B cell (primary cell): ENCODE measurements around the gene C11orf21. TPM values are rescaled to one million over a fixed set of nuclear protein-coding genes. Genes with fewer than 3 reads are reported as not detected.
A peak's percentile ranks its signal among the peaks of the same experiment; 100 is the strongest.

Experiments used
- ATAC-seq: fragments of 200-7000 bp; cut with Tn5 transposase; one replicate; pipeline ENCODE4 v1.10.0; 2021; ENCODE audit warnings: low read depth, mild to moderate bottlenecking, moderate number of reproducible peaks, moderate library complexity
- CTCF ChIA-PET: fragments of 350-600 bp; sonication (Branson Sonifier 250); formaldehyde crosslinking; loops from one replicate; lab custom pipeline; 2021; ENCODE audit warnings: antibody characterized with exemption, inconsistent platforms; lab: Charles Lee
- POLR2A ChIA-PET: fragments of 350-600 bp; sonication (Branson Sonifier 250); formaldehyde crosslinking; loops from one replicate; lab custom pipeline; 2021; ENCODE audit warnings: antibody characterized with exemption; lab: Charles Lee
- DNase-seq: peaks from one replicate; pipeline ENCODE4 v3.0.0; 2013
- H2AFZ ChIP-seq: 2 replicates; pipeline ENCODE4 v1.6.1; 2012; ENCODE audit warnings: mild to moderate bottlenecking, low read depth, low read length; ENCODE audit not compliant: insufficient read depth, poor library complexity, severe bottlenecking
- H3K27ac ChIP-seq, 2 donors: 1 replicate in 1 of 2; 2 replicates in 1 of 2; pipeline ENCODE4 v1.5.1; 2012 to 2013; ENCODE audit warnings: low read length in 2 of 2, mild to moderate bottlenecking in 2 of 2, moderate library complexity in 1 of 2
- H3K27me3 ChIP-seq, 4 experiments: fragments of 200-600 bp in 1 of 4; sonication (generic) in 1 of 4; replicated peaks in 1 of 4; 1 replicate in 2 of 4; 2 replicates in 2 of 4; pipeline versions ENCODE4 v1.6.1 to v1.7.0; 2013 to 2016; ENCODE audit warnings: low read length in 3 of 4, mild to moderate bottlenecking in 2 of 4, mixed read lengths in 1 of 4, moderate library complexity in 1 of 4; ENCODE audit not compliant: insufficient read depth in 4 of 4, control insufficient read depth in 3 of 4; ENCODE audit errors: control extremely low read depth in 1 of 4
- H3K36me3 ChIP-seq, 2 experiments: replicated peaks in 1 of 2; 1 replicate in 1 of 2; 2 replicates in 1 of 2; pipeline versions ENCODE4 v1.6.1 to v1.7.1; 2013; ENCODE audit warnings: low read length in 1 of 2; ENCODE audit not compliant: insufficient read depth in 2 of 2, control insufficient read depth in 1 of 2; ENCODE audit errors: control extremely low read depth in 1 of 2, extremely low read depth in 1 of 2
- H3K4me1 ChIP-seq, 2 donors: fragments of 200-600 bp in 1 of 2; sonication (generic) in 1 of 2; 1 replicate in 1 of 2; 2 replicates in 1 of 2; pipeline versions ENCODE4 v1.5.1 to v1.6.1; 2013 to 2017; ENCODE audit warnings: low read length in 2 of 2; ENCODE audit not compliant: control insufficient read depth in 2 of 2, insufficient read depth in 2 of 2
- H3K4me2 ChIP-seq: replicated peaks from 2 replicates; pipeline ENCODE3; 2012; ENCODE audit warnings: mild to moderate bottlenecking, low read depth, low read length; ENCODE audit not compliant: poor library complexity, severe bottlenecking
- H3K4me3 ChIP-seq, 5 experiments: fragments of 200-600 bp in 1 of 5; sonication (generic) in 1 of 5; 1 replicate in 3 of 5; 2 replicates in 2 of 5; pipeline versions ENCODE4 v1.5.1 to v1.7.0; 2011 to 2016; ENCODE audit warnings: low read length in 4 of 5, mild to moderate bottlenecking in 4 of 5, low read depth in 2 of 5, control low read depth in 1 of 5, moderate library complexity in 1 of 5; ENCODE audit not compliant: insufficient read depth in 1 of 5; ENCODE audit errors: control extremely low read depth in 1 of 5, extremely low read depth in 1 of 5
- H3K79me2 ChIP-seq: fragments of 200-600 bp; sonication (generic); one replicate; pipeline ENCODE4 v1.6.0; 2016; ENCODE audit warnings: low read length; ENCODE audit not compliant: control insufficient read depth, insufficient read depth
- H3K9ac ChIP-seq: fragments of 200-600 bp; sonication (generic); 2 replicates; pipeline ENCODE4 v1.6.1; 2017; ENCODE audit warnings: mild to moderate bottlenecking, low read length, moderate library complexity
- H3K9me3 ChIP-seq, 3 donors: one replicate each; pipeline versions ENCODE4 v1.6.1 to v1.7.1; 2013; ENCODE audit warnings: low read length in 2 of 3; ENCODE audit not compliant: control insufficient read depth in 2 of 3, insufficient read depth in 1 of 3; ENCODE audit errors: control extremely low read depth in 1 of 3
- H4K20me1 ChIP-seq: 2 replicates; pipeline ENCODE4 v1.6.0; 2012; ENCODE audit warnings: mild to moderate bottlenecking, low read length; ENCODE audit not compliant: insufficient read depth, control insufficient read depth, poor library complexity, severe bottlenecking
- H3K27ac Mint-ChIP-seq: one replicate; pipeline ENCODE4 v1.8.0; 2021; ENCODE audit warnings: mixed read lengths
- H3K27me3 Mint-ChIP-seq: one replicate; pipeline ENCODE4 v1.8.0; 2021; ENCODE audit warnings: mixed read lengths
- H3K4me1 Mint-ChIP-seq: one replicate; pipeline ENCODE4 v1.8.0; 2021; ENCODE audit warnings: mixed read lengths
- H3K4me3 Mint-ChIP-seq: one replicate; pipeline ENCODE4 v1.8.0; 2021; ENCODE audit warnings: mixed read lengths
- H3K9me3 Mint-ChIP-seq: one replicate; pipeline ENCODE4 v1.8.0; 2022; ENCODE audit warnings: mixed read lengths; ENCODE audit not compliant: insufficient read depth
- CTCF ChIP-seq: fragments of 200-600 bp; IDR thresholded peaks from one replicate; pipeline ENCODE4 v1.8.0; 2022; ENCODE audit warnings: antibody characterized with exemption, mild to moderate bottlenecking
- EZH2 ChIP-seq: IDR thresholded peaks from 2 replicates; pipeline ENCODE4 v1.6.1; 2012; ENCODE audit warnings: borderline replicate concordance, low read depth, mild to moderate bottlenecking, moderate library complexity, low read length; ENCODE audit not compliant: insufficient read depth, poor library complexity, severe bottlenecking
- WGBS: methylation state at CpG from one replicate; pipeline ENCODE4 v1.1.5; 2013; ENCODE audit warnings: missing lambda C conversion rate; ENCODE audit not compliant: insufficient coverage; 5-methylcytosine and 5-hydroxymethylcytosine counted together
- intact Hi-C: fragments of 100-400 bp; cut with micrococcal nuclease; formaldehyde crosslinking; loops from one replicate; pipeline ENCODE4 v1.10.0; 2022
- polyA plus RNA-seq: library from polyadenylated mRNA; depleted of rRNA; stranded (reverse); fragments of >200 nt; gene quantifications from 2 replicates; pipeline ENCODE4 v1.2.3, GENCODE V29; 2012
- total RNA-seq, 2 donors: library from RNA; stranded (reverse); fragments of 120-200 nt in 1 of 2; gene quantifications; 1 replicate in 1 of 2; 2 replicates in 1 of 2; pipeline versions ENCODE4 v1.2.3 to v1.2.4, GENCODE V29; 2013 to 2022

The C11orf21 gene
- total and polyA plus RNA-seq, 2 donors (not counting 1 experiment from before 2014, with no cell fraction given): 22.8 to 38.9 TPM

- H3K4me1 ChIP-seq: peaks cover 22 to 35% of the 10 kb centered on the region in 2 donors
- CTCF ChIA-PET: interaction anchor here (1.3 kb wide), 1 partner anchor 40 kb away, joined by 4 read pairs; no protein-coding TSS in a partner anchor
- intact Hi-C loops: loop anchor here (1.0 kb wide), 1 partner anchor 35 kb away; no protein-coding TSS in a partner anchor
- DNase-seq (no peak), ATAC-seq (no peak)
- no peak overlapping the region for H3K9ac ChIP-seq
- Mint-ChIP-seq H3K27ac (no peak overlapping the region), H3K9me3 (no peaks in the 10 kb centered on the region), H3K27me3 (no peaks in the 10 kb centered on the region), H3K4me3 (no peak overlapping the region), H3K4me1 (peaks cover 34% of the 10 kb centered on the region)
- H3K79me2 ChIP-seq: no peaks in the 10 kb centered on the region
- no peak for TF ChIP-seq EZH2
- no peak for TF ChIP-seq CTCF
- peak overlapping the region in 1 of 2 donors; percentile 42 for H3K27ac ChIP-seq
- no peak overlapping the region for H3K4me2 ChIP-seq
- no peaks in the 10 kb centered on the region for H3K36me3 ChIP-seq
- no peaks in the 10 kb centered on the region for H4K20me1 ChIP-seq
- peaks cover 0 to 9% (median 0%) of the 10 kb centered on the region in 3 donors for H3K9me3 ChIP-seq
- 97% methylated on average over 20 of the region's 22 CpGs for WGBS
- peaks cover 0 to 2% (median 0%) of the 10 kb centered on the region in 4 experiments for H3K27me3 ChIP-seq
- POLR2A ChIA-PET: no interaction called here
- H3K4me3 ChIP-seq: no peak overlapping the region
- H2AFZ ChIP-seq: no peak overlapping the region
Measured at GRCh38 chr11:2264366-2265053, 37.2 kb downstream of the C11orf21 start.

GRCh38 chr11:2263724-2264360 lies 37.9 kb downstream of the C11orf21 start:
- ATAC-seq (no peak), DNase-seq (no peak)
- Histone ChIP-seq H3K9ac (no peak overlapping the region), H3K27me3 (peaks cover 0 to 2% (median 0%) of the 10 kb centered on the region in 4 experiments), H3K36me3 (no peaks in the 10 kb centered on the region), H3K9me3 (peaks cover 0 to 9% (median 0%) of the 10 kb centered on the region in 3 donors), H3K27ac (no peak overlapping the region), H3K4me3 (no peak overlapping the region), H2AFZ (no peak overlapping the region), H3K79me2 (no peaks in the 10 kb centered on the region), H3K4me1 (peaks cover 22 to 35% of the 10 kb centered on the region in 2 donors), H4K20me1 (no peaks in the 10 kb centered on the region), H3K4me2 (no peak overlapping the region)
- ChIA-PET CTCF (no interaction called here), POLR2A (no interaction called here)
- intact Hi-C loops: no loop called here
- H3K4me3 Mint-ChIP-seq: no peak overlapping the region
- H3K4me1 Mint-ChIP-seq: peaks cover 32% of the 10 kb centered on the region
- no peaks in the 10 kb centered on the region for H3K9me3 Mint-ChIP-seq
- no peaks in the 10 kb centered on the region for H3K27me3 Mint-ChIP-seq
- WGBS: 100% methylated on average over 9 of the region's 13 CpGs
- TF ChIP-seq EZH2 (no peak), CTCF (no peak)
- no peak overlapping the region for H3K27ac Mint-ChIP-seq
